ENCODE results near the gene SPIRE2.
"Not testable (repeated sequence)": the region's sequence is repeated elsewhere in the genome, so short reads cannot be mapped to it uniquely, and the experiment has no call there.

The SPIRE2 gene

DNA sequence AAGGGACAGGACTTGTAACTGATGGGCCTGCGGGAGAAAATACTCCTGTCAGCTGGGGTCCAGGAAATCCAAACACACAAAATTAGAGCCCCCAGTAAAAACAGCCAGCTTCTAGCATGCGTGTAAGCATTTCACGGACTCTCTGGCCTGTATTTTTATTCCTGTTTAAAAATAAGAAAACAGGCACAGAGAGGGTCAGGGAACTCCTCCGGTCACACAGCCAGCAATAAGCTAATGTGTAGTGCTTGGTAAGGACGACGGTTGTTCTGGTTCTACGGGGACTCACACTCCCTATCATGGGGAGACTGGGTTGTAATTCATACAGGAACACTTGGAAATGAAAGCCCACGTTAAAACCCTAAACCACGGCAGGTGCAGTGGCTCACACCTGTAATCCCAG is 43.6 kb downstream of the SPIRE2 start:
- no peak for DNase-seq

DNA sequence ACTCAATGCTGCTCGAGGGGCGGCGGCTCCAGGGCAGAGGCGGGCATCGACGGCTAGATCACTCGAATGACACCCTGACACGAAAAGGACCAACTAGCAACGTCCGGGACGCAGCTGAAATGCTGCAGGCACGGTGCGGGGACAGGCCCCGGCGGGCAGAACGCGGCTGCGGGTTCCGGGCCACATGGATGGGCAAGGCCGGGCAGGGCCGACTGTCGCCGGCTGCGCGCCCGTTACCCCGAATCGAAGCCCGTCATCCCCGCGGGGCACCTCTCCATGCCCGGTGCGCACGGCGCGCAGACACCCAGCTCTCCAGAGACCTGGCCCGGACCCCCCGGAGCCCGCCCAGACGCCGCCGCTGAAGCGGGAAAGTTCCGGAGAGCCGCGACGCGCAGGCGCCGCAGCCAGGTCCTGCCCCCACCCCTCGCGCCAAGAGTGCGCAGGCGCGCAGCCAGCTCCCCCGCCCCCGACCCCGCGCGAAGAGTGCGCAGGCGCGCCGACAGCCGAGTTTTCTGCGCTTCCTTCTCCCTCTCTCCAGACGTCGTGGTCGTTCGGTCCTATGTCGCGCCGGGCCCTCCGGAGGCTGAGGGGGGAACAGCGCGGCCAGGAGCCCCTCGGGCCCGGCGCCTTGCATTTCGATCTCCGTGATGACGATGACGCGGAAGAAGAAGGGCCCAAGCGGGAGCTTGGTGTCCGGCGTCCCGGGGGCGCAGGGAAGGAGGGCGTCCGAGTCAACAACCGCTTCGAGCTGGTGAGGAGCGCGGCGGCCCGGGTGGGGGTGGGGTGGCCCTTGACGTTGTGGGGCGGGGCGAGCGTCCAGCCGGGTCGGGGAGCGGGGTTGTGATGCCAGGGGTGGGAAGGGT is 45.1 kb downstream of the SPIRE2 start, which contains the start of gene TCF25:
TSS of gene TCF25 (plus strand) at position 484 of the 863 bp plus-strand sequence. CDS start at position 560, 76 bp downstream.
- peak; percentile 46 for DNase-seq

DNA sequence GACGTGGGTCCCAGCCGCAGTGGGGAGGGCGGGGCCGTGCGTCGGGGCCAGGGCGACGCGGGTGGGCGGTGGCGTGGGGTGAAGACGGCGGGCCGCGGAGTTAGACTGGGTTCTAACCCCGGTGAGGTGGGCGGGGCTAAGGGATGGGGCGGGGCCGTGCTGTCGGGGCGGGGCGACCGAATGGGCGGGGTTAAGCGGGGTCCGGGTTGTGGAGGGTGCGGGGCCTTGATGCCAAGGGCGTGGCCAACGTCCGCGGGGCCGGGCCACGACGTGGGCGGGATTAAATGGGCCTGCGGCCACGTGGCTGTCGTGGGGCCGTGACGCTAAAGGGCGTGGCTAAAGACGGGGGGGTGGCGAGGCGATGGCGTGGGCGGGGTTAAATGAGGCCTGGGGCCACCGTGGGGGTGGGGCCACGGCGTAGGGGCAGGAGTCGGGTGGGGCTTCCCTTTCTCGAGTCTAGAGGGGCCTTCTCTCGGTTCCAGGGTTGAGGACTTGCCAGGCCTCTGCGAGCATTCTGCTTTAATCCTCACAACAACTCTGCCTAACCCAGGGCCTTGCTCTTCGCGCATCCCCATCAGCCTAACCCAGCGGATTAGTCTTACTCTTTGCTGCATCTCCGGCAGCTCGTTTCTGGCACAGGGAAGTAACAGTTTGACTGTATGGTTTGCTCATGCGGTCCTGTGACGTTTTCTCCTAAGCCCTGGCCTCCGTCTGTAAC is 45.9 kb downstream of the SPIRE2 start:
- DNase-seq: peak; percentile 62

DNA sequence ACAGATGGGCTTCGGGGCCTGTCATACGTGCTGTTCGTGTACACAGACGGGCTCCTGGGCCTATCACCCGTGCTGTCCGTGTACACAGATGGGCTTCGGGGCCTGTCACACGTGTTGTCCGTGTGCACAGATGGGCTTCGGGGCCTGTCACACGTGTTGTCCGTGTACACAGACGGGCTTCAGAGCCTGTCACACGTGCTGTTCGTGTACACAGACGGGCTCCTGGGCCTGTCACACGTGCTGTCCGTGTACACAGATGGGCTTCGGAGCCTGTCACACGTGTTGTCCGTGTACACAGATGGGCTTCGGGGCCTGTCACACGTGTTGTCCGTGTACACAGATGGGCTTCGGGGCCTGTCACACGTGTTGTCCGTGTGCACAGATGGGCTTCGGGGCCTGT is 50.8 kb downstream of the SPIRE2 start:
- DNase-seq: not testable (repeated sequence)

DNA sequence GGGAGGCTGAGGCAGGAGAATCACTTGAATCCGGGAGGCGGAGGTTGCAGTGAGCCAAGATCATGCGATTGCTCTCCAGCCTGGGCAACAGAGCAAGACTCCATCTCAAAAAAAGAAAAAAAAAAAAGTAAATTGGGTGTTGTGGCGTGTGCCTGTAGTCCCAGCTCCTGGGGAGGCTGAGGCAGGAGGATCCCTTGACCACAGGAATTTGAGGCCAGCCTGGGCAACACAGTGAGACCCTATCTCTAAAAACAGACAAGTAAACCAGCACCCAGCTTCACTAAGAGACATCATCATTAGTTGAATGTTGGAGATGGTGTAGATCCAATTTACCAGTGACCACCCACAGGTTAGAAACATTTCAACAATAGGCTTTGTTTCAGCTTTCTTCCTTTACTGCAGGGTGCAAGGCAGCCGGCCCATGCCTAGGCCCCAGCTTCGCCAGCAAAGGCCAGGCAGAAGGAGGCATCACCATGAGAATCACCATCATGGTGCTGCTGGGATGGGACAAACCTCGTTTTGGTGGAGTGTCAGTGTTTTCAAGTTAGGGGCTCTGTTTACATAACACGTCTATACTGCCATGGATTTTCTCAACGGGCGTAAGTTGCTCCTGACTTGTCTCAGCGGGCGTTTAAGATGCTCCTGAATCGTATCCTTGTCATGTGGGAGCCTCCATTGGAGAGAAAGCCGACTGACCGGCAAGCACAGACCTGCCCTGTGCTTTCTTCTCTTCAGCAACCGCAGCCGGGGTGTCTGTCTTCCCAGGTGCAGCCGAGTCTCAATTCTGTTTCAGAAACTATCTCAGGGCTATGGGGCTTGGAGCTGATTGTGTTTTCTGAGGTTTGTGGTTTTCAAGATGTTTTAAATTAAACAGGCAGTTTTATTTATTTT is 52.4 kb downstream of the SPIRE2 start:
- no peak for DNase-seq

DNA sequence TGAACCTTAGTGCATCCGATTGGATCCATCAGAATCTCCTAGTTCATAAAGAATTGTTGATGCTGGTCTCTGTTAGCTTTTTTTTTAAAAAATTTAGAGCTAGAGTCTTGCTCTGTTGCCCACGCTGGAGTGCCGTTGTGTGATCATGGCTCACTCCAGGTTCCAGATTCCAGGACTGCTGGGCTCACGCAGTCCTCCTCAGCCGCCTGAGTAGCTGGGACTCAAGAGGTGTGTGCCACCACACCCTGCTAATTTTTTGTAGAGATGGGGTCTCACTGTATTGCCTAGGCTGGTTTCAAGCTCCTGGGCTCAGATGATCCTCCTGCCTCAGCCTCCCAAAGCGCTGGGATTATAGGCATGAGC is 53.1 kb downstream of the SPIRE2 start:
- DNase-seq: no peak

DNA sequence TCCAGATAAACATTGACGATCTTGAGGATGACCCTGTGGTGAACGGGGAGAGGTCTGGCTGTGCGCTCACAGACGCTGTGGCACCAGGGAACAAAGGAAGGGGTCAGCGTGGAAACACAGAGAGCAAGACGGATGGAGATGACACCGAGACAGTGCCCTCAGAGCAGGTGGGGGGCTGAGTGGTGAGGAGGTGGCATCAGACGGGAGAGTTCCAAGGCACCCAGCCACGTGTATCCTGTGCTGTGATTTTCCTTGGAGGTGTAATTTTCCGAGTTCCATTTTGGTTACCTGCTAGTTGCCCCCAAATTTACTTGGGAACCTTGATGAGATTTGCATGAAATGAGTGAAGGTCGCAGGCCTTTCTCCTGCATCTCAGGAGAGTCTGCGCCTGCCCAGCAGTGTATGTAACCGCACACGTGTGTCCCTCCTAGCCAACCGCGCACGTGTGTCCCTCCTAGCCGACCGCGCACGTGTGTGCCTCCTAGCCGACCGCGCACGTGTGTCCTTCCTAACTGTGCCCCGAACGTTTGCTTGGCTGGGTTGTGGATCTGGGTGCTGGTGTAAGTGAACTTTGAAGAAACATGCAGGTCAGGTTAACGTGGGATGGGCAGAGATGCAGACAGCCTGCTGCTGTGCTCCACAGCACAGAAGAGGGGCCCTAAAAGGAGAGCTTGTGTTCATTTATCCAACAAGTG is 55.2 kb downstream of the SPIRE2 start:
- no peak for DNase-seq

DNA sequence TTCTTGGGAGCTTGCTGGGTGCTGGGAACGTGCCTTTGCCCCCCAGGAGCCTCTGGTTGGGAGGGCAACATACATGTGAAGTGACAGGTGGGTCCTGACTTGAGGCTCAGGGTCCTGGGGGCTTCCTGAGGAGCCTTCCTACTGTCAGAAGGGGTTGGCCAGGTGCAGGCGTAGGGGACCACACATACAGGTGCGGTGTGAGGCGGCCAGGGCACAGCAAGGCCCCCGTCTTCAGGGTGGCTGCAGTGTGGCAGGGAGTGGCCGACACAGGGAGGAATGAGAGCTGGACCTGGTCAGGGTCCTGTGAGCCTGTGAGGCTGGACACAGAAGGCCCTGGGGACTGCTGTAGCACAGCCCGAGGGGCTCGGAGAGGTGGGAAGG is 55.8 kb downstream of the SPIRE2 start:
- no peak for DNase-seq

DNA sequence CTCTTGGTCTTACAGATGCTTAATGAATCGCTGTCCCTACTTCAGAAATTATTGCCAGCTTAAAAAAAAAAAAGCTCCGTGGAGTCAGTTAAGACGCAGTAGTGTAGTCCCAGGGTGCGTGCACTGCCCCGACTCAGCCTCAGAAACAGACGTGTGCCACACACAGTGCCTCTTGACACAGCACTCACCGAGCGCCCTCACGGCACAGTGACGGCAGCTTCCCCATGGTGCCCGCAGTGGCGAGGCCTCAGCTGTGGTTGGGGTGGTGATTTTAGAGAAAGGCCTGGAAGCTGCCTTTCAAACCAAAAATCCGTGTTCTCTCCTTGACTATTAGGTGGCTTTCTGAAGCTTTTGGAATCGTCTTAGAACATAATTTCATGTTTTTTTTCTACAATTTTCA is 59.0 kb downstream of the SPIRE2 start:
- no peak for DNase-seq

DNA sequence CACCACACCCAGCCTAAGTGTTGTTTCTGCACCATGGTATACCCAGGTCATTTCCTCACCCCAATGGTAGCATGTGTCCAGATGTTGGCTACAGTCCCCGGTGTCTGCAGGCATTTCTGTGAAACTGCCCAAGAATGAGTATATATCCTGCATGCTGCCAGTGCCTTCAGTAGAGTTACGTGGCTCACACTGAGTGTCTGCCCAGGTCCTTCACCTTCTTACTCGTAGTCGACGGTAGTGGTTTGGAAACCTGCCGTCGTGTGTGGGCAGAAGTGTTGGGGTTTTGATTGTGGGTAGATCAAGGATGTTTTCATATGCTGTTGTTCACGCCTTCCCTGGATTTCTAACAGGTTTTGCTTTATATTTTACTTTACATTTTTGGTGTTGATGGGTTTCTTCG is 61.9 kb downstream of the SPIRE2 start:
- DNase-seq: no peak

DNA sequence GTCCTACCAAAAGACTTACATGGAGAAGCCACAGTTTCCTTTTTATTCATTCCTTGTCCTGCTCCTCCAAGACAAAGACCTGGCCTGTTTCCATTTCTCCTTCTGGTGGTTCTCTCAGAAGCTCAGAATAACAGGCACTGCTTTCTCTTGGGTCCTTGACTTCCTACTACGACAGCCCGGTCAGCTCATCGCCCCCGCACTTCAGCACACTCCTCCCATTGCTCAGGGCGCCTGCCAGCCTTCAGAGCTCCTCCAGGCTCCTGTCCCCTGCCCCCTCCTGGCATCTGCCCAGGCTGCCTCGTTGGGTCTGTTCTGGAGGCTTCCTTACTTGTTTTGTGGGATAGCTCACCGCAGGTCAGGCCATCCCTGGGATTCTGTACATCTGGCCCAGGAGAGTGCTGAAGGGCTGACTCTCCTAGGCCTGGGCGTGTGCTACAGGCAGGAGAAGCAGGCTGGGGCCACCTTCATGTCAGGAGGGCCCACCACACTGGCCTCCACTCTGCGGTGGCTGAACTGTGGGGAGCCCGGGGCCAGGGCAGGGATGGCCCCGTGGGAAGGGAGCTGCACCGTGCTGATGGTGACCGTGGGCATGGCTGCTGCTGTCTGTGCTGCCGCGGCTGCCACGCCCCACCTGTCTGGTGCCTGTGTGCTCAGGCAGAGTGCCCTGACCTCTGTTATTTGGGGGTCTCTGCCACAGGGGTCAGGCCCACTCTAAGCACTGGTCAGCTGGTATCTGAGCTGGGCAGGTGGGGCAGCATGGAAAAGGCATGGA is 62.8 kb downstream of the SPIRE2 start:
- DNase-seq: no peak

DNA sequence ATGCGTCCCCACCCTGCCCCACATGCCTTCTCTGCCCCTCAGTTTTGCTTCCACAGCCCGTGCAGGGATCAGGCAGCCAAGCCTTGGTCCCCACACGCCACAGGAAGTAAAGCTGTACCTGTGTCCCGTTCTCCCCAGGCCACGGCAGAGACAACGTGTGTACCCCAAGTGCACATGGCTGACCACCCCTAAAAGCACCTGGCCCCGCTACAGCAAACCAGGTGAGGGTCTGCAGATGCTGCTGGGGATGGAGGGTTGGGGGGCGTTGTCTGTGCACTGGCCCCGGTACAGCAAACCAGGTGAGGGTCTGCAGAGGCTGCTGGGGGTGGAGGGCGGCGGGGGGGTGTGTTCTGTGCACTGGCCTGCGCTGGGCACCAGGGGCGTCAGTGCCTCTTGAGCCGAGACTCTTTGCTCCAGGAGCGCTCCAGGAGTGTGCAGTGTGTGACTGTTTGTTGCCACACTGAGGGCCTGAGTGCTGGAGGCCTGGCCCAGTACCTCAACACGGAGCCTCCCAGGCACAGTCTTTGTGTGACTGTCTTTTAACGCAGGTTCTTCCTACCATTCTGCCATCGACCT is 63.9 kb downstream of the SPIRE2 start:
- DNase-seq: no peak

DNA sequence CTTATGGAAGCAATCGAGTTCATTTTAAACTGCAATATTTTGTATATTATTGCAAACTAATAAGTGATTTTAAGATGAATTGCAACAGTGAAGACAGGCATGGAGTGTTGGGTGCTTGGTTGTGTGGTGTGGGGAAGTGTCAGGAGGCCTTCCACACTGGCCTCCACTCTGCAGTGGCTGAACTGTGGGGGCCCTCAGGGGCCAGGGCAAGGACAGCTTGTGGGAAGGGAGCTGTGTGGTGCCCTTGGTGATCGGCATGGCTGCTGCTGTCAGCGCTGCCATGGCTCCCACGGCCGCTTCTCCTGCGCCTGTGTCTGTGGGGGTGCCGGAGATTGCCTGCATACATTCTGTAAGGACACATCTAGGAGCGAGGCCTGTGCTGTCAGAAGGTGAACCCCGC is 64.4 kb downstream of the SPIRE2 start:
- no peak for DNase-seq

DNA sequence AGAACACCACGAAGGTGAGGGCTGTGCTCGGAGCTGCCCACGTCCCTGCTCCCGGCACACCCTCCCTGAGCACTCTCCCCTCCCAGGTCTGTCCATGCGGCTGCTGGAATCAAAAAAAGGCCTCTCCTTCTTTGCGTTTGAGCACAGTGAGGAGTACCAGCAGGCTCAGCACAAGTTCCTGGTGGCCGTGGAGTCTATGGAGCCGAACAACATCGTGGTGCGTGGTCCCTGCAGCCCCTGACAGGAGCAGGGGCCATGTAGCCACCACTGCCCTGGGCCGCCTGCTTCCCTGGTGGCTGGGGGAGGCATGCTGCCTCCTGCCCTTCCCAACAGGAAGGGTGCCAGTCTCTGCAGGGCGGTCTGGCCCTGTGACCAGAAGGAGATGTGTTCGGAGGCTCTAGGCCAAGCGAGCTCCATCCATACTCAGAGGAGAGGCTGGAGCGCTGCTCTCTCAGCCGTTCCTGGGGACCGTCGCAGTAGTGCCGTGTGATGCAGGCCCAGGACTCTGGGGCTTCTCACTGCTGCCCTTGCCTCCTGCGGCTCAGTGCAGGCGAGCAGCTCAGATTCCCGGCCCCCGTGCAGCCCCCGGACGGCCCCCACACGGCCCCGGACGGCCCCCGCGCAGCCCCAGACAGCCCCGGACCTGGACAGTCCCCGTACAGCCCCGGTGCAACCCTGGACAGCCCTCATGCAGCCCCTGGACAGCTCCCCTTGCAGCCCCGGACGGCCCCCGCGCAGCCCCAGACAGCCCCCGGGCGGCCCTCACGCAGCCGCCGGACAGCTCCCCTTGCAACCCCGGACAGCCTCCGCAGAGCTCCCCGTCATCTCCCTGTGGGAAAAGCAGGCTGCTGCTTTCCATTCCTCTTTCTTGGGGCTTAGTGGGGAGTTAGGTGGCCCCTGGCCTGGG is 65.6 kb downstream of the SPIRE2 start:
- DNase-seq: no peak

DNA sequence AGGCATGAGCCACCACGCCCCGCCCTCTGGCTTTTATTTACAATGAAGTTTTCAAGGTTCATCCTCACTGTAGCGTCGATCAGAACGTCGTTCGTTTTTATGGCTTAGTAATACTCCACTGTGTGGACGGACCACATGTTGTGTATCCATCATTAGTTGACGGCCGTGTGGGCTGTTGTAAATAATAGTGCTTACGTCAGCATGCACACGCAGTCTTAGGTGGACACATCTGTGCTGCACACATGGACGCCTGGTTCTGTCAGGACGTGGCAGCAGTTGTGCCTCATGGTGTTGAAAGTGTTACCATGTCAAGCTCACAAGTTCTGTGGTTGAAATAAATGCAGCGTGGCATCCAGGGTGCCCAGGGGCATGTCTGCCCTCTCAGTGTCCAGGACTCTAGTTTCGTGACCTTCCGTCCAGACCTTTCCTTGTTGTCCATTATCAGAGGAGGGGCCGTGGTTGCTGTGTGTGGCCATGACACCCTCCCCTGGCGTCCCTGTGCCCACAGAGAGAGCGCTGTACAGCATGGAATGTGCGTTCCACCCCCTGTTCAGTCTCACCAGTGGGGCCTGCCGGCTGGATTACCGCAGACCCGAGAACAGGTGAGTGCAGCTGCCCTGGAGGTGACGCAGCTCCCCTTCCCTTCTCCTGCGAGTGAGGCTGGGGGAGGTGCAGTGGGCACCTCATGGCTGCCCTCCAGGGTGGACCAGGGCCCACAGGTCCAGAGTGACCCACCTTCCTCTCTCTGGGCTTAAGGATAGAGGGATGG is 67.4 kb downstream of the SPIRE2 start:
- DNase-seq: no peak

DNA sequence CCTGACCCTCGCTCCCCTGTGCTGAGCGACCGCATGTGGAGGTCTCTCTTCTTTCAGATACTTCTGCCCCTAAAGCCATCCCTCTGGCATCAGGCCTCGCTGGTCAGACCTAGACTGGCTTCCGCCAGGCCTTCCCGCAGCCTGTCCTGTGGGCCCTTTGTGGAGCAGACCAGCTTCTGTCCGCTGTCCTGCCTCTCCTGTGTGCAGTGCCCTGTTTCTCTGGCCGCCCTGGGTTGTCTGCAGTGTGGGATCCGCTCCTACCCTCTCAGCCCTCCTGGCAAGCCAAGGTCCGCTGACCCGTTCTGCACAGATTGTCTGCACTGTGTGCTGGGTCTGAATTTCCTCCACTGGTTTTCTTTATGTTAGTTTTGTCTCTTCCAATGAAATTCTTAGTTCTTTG is 68.9 kb downstream of the SPIRE2 start:
- no peak for DNase-seq

DNA sequence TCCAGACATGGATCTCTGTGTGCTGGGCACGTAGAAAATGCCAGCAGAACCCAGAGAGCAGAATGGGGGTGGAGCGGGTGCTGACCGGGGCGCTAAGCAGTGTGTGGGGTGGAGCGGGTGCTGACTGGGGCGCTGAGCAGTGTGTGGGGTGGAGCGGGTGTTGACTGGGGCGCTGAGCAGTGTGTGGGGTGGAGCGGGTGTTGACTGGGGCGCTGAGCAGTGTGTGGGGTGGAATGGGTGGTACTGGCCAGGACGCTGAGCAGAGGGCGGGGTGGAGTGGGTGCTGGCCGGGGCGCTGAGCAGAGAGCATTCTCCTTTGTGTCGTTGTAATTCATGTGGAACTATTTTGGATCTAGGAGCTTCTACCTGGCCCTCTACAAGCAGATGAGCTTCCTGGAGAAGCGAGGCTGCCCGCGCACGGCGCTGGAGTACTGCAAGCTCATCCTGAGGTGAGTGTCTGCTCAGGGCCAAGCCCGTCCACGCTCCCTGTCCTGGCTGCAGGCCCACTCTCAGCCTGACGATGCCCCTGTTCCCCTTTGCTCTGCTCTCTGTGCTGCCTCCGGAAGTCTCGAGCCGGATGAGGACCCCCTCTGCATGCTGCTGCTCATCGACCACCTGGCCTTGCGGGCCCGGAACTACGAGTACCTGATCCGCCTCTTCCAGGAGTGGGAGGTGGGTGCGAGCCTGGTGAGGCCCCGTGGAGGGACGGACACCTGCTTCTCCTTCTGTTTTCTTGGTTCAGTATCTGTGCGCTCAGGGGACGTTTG is 70.1 kb downstream of the SPIRE2 start:
- no peak for DNase-seq

DNA sequence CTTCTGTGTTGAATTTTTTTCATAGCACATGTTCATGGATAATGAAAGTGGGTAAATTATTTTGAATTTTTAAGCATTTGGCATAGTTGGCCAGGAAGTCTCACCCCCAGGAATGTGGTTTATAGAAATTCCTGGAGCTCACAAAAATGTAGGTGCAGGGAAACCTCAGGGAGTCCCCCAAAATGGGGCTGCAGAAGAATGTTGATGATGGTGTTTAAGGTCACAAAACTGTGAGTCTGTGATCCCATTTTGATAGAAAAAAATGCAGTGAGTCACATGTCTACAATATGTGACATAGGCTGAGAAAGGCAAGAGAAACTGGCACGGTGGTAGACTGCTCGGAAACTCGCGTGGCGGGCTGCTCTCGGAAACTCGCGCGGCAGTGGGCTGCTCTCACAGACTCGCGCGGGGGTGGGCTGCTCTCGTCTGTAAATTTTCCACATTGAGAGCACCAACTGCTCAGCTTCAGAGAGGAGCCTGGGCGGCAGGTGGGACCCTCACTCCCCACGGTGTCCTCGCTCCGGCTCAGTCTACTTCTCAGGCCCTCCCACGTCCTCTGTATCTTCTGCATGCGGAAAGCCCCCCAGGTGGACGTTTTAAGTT is 71.7 kb downstream of the SPIRE2 start:
- DNase-seq: no peak
